Omental fat pad (tissue), 4 donors: ENCODE results near the gene EPHA2. TPM values are rescaled to one million over a fixed set of nuclear protein-coding genes. Genes with fewer than 3 reads are reported as not detected.

Experiments used
- ATAC-seq: fragments of 150-250 bp; one replicate; pipeline ENCODE4 v1.9.1; 2016; ENCODE audit warnings: mild to moderate bottlenecking, moderate library complexity; ENCODE audit not compliant: low FRiP score
- DNase-seq: peaks from one replicate; pipeline ENCODE4 v3.0.0-alpha.2; 2019; ENCODE audit warnings: low spot score
- CTCF ChIP-seq, 3 donors: fragments of 450-650 bp; IDR thresholded peaks; one replicate each; pipeline ENCODE4 v1.5.1; 2016 to 2017; ENCODE audit warnings: antibody characterized with exemption in 3 of 3, mild to moderate bottlenecking in 3 of 3, moderate library complexity in 2 of 3
- total RNA-seq, 4 donors: library from RNA; depleted of rRNA; stranded (reverse); fragments of >200 nt; gene quantifications; one replicate each; pipeline ENCODE4 v1.1.0, GENCODE V29; 2016

Gene EPHA2
- total RNA-seq = 10 to 100 TPM; 15.3 to 41.8 (median 28.6) TPM

GRCh38 chr1:16155537-16156410 is at the start of gene EPHA2:
Gene EPHA2, minus strand, starts transcription at chr1:16156069. Its CDS starts 137 bp downstream, at chr1:16155932.
- no peak for TF ChIP-seq CTCF (IDR thresholded peaks at IDR 0.05)

DNA sequence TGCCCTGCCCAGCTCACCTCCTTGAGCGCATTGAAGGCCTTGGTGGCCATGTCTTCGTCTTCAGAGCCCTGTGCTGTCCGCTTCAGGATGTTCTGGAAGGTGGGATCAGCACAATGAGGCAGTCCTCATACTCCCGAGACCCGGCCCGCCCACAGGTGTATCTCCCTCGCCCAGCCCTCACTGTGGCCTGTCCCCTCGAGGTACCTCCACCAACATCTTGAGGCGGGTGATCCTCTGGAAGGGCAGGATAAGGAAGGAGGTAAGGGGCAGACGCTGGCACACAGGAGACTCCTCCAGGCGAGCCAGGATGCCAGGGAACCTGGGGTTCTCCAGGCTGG is 49.4 kb upstream of the EPHA2 start:
- DNase-seq = no peak
- TF ChIP-seq CTCF (IDR thresholded peaks at IDR 0.05) = no peak
- ATAC-seq = no peak

More at GRCh38 chr1:16155537-16156410, at the start of gene EPHA2:
- DNase-seq = peak; percentile 94
- peak; percentile 64 for ATAC-seq

- ATAC-seq (no peak), DNase-seq (no peak)
Measured at GRCh38 chr1:16204634-16205333, 48.9 kb upstream of the EPHA2 start.

GRCh38 chr1:16204216-16204615 is 48.3 kb upstream of the EPHA2 start:
- TF ChIP-seq CTCF (IDR thresholded peaks at IDR 0.05) = no peak
- DNase-seq (no peak), ATAC-seq (no peak)

More at GRCh38 chr1:16204634-16205333, 48.9 kb upstream of the EPHA2 start:
- TF ChIP-seq CTCF (IDR thresholded peaks at IDR 0.05) = no peak

DNA sequence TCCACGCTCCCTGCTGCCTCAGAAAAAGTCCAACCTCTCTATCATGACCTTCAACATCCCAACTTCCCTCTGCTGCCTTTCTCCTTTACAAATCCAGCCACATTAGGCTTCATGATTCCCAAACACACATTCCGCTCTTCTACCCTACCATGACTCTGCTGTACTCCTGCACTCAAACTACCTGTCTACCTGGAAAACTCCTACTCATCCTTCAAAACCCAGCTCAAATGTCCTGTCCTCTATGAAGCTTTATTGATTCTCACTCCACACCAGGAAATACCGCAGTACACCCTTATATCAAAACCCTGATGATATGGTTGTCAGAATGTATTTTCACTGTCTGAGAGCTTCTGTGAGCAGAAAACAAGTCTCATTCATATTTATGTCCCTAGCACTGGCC is 47.7 kb upstream of the EPHA2 start:
- no peak for ATAC-seq
- no peak for DNase-seq
- no peak for TF ChIP-seq CTCF (IDR thresholded peaks at IDR 0.05)

DNA sequence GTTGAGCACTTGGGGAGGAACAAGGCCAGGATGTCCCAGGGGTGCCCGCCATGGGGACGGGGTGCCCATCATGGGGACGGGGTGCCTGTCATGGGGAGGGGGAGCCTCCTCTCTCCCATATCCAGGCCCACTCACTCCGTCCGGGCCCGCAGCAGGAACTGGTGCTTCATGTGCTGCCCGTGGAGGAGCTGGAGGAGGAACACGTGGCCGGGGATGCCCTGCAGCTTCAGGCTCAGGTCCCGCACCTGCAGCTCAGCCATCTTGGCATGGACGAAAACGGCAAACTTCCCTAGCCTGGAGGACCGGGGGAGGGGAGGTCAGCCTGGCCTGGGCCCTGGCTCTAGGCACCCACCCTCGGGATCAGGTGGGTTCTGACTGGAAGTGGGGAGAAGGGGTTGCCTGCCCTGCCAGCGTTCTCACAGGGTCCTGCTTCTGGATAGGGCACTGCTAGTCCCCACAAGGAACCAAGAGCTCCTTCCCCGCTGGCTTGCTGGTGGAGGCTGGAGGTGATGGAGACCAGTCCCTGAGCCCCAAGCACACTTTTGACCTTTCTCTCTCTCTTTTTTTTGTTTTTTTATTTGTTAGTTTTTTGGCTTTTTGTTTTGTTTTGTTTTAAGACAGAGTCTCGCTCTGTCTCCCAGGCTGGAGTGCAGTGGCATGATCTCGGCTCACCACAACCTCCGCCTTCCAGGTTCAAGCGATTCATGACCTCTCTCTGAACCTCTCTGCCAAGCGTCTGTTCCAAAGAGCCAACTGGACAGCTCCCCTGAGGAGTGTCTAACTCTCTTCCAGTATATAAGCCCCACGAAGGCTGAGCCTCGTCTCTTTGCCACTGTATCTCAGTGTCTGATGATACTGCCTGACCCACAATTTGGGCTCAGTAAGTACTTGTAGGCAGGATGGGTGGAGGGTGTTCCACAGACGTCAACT is 46.7 kb upstream of the EPHA2 start:
- no peak for TF ChIP-seq CTCF (IDR thresholded peaks at IDR 0.05)
- no peak for ATAC-seq
- DNase-seq = no peak
